Calu3 (cell line): ENCODE data around the gene FAM47B. TPM values are rescaled to one million over a fixed set of nuclear protein-coding genes. Genes with fewer than 3 reads are reported as not detected.

Experiments
- Bru-seq: library from RNA; stranded (reverse); fragments of 400-500 nt; gene quantifications from one replicate; lab custom pipeline; 2021; lab: Mats Ljungman, UMichigan
- BruChase-seq, 2 experiments: library from RNA; stranded (reverse); fragments of 400-500 nt; gene quantifications; one replicate each; lab custom pipeline; 2021; lab: Mats Ljungman, UMichigan
- BruUV-seq: library from RNA; stranded (reverse); fragments of 400-500 nt; replicated peaks from 2 replicates; lab custom pipeline; 2021; lab: Mats Ljungman, UMichigan
- CTCF ChIA-PET: fragments of 300-600 bp; sonication (Branson Sonifier 250); formaldehyde crosslinking; loops from one replicate; lab custom pipeline; 2022; ENCODE audit warnings: antibody characterized with exemption; lab: Charles Lee
- DNase-seq: peaks from one replicate; pipeline ENCODE4 v3.0.0; 2022
- H3K27ac Mint-ChIP-seq: one replicate; pipeline ENCODE4 v1.8.0; 2022; ENCODE audit warnings: mixed read lengths; ENCODE audit not compliant: unreplicated experiment
- H3K27me3 Mint-ChIP-seq: one replicate; pipeline ENCODE4 v1.8.0; 2022; ENCODE audit warnings: mixed read lengths; ENCODE audit not compliant: unreplicated experiment
- H3K36me3 Mint-ChIP-seq: one replicate; pipeline ENCODE4 v1.8.0; 2022; ENCODE audit warnings: mild to moderate bottlenecking, moderate library complexity, mixed read lengths; ENCODE audit not compliant: insufficient read depth, unreplicated experiment
- H3K4me1 Mint-ChIP-seq: one replicate; pipeline ENCODE4 v1.8.0; 2022; ENCODE audit warnings: mild to moderate bottlenecking, low read depth, mixed read lengths; ENCODE audit not compliant: unreplicated experiment
- H3K4me3 Mint-ChIP-seq: one replicate; pipeline ENCODE4 v1.8.0; 2022; ENCODE audit warnings: mild to moderate bottlenecking, low read depth, moderate library complexity, mixed read lengths; ENCODE audit not compliant: unreplicated experiment
- H3K9me3 Mint-ChIP-seq: one replicate; pipeline ENCODE4 v1.8.0; 2022; ENCODE audit warnings: low read depth, mixed read lengths; ENCODE audit not compliant: unreplicated experiment
- intact Hi-C: fragments of 100-400 bp; cut with micrococcal nuclease; formaldehyde crosslinking; loops from one replicate; pipeline ENCODE4 v1.10.0; 2022; ENCODE audit not compliant: unreplicated experiment
- long read RNA-seq: library from polyadenylated mRNA; stranded (forward); transcript quantifications from one replicate; pipeline ENCODE4 v2.0.0, GENCODE V29; 2022
- total RNA-seq: library from RNA; stranded (reverse); gene quantifications from 2 replicates; pipeline ENCODE4 v1.2.3, GENCODE V29; 2022
- TF ChIP-seq, protein P1 (sequence below): fragments of 200-600 bp; IDR thresholded peaks from one replicate; pipeline ENCODE4 v1.8.0; 2022; ENCODE audit warnings: antibody characterized with exemption; ENCODE audit not compliant: unreplicated experiment

The FAM47B gene
- total RNA-seq (not detected in 2 replicates), Bru-seq, nascent RNA (not detected), BruChase-seq, experiment 1, labeled RNA remaining after a 6-hour chase (not detected), BruChase-seq, experiment 2, labeled RNA remaining after a 2-hour chase (not detected)
- long read RNA-seq = 0 reads

DNA sequence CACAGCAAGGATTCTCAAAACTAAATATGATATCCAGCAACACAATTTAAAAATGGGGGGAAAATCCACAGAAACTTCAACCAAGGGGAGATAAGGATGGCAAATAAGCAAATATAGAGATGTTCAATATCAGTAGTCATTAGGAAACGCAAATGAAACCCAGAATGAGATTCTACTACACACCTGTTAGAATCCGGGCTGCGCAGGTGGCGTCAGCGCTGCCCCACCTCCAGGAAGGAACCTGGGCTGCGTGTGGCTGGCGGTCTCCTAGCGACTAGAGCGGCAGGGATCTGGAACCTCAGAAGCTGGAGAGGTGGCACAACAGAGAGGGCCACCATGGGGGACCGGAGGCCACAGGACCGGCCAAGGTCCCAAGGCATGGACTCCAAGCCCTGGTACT lies at the start of gene FAM47B:
Gene FAM47B (plus strand): TSS at position 301 of the 400 bp plus-strand sequence. CDS start 36 bp downstream, at position 337.
- Mint-ChIP-seq H3K27ac (no peak within 1 kb of the TSS), H3K4me1 (no peaks in the 10 kb centered on the region), H3K27me3 (no peaks in the 10 kb centered on the region), H3K9me3 (peaks cover 3% of the 10 kb centered on the region), H3K36me3 (no peaks in the 10 kb centered on the region), H3K4me3 (no peak within 1 kb of the TSS)
- BruUV-seq = no TSS peak
- intact Hi-C loops = no loop called here
- TF ChIP-seq, protein P1, sequence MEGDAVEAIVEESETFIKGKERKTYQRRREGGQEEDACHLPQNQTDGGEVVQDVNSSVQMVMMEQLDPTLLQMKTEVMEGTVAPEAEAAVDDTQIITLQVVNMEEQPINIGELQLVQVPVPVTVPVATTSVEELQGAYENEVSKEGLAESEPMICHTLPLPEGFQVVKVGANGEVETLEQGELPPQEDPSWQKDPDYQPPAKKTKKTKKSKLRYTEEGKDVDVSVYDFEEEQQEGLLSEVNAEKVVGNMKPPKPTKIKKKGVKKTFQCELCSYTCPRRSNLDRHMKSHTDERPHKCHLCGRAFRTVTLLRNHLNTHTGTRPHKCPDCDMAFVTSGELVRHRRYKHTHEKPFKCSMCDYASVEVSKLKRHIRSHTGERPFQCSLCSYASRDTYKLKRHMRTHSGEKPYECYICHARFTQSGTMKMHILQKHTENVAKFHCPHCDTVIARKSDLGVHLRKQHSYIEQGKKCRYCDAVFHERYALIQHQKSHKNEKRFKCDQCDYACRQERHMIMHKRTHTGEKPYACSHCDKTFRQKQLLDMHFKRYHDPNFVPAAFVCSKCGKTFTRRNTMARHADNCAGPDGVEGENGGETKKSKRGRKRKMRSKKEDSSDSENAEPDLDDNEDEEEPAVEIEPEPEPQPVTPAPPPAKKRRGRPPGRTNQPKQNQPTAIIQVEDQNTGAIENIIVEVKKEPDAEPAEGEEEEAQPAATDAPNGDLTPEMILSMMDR = no peak
- CTCF ChIA-PET = no interaction called here
- DNase-seq = no peak

DNA sequence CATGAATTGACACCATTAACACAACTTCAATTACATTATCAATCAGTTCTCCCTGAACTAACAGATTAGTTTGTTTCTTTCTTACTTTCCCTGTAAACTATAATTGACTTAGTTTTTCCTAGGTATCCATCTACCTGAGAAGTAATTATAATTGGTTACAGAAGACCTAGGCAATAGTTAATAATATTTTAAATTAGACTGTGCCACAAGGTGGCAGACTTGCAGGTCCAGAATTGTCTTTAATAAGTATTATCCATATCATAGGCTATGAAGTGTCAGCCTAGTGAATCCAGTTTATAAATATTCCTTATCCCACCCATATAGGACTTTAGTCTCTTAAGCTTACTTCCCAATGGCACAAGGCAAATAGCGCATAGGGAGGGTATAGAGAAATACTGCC lies 48.9 kb upstream of the FAM47B start:
- no TSS peak for BruUV-seq
- H3K4me1 Mint-ChIP-seq = no peaks in the 10 kb centered on the region

DNA sequence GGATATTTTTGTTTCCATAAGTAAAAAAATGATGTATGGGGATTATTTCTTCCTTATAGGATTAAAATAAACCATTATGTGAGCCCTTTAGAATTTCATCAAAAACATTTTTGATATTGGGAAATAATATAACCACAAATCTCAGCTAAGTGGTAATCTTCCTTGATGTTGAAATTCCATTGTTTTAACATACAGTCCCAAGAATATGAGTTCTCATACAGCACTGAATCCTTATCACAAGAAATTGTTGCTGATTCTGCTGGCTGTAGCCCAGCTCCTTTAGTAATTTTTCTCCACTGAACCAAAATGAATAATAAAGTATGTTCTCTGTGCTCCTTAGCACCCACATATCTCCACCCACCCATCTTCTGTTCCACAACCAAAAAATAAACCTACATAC lies 41.9 kb upstream of the FAM47B start:
- Mint-ChIP-seq H3K4me1 (no peaks in the 10 kb centered on the region), H3K27ac (no peak overlapping the region), H3K36me3 (no peaks in the 10 kb centered on the region), H3K27me3 (no peaks in the 10 kb centered on the region), H3K9me3 (peaks cover 4% of the 10 kb centered on the region), H3K4me3 (no peak overlapping the region)
- intact Hi-C loops = no loop called here
- no TSS peak for BruUV-seq
- TF ChIP-seq, protein P1 = no peak
- no peak for DNase-seq
- CTCF ChIA-PET = no interaction called here

More for the DNA sequence above, 48.9 kb upstream of the FAM47B start:
- Mint-ChIP-seq H3K36me3 (no peaks in the 10 kb centered on the region), H3K4me3 (no peak overlapping the region), H3K27ac (no peak overlapping the region), H3K27me3 (no peaks in the 10 kb centered on the region), H3K9me3 (peaks cover 4% of the 10 kb centered on the region)
- CTCF ChIA-PET = no interaction called here
- TF ChIP-seq, protein P1 = peak; percentile 17
- DNase-seq = no peak
- intact Hi-C loops = loop anchor here (5.0 kb wide), 1 partner anchor 311 kb away; no protein-coding TSS in a partner anchor

DNA sequence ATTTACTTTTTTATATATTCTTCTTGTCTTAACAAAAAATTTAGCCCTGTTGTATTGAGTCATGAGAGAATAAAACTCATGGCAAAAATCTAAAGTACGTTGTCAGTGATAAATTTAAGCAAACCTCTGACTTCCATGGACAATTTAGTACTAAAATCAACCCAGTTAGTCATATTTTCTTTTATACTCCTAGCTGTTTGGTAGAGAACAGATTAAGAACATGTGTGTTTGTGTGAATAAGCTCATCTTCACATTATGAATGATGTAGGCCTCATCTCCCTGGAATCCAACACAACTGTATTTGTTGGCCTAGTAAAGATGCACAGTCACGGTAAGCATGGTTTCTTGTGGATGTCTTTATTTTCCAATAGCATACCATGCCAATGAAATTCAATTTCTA lies 40.8 kb upstream of the FAM47B start:
- Mint-ChIP-seq H3K36me3 (no peaks in the 10 kb centered on the region), H3K9me3 (peaks cover 6% of the 10 kb centered on the region), H3K27me3 (no peaks in the 10 kb centered on the region), H3K4me3 (no peak overlapping the region), H3K4me1 (no peaks in the 10 kb centered on the region), H3K27ac (no peak overlapping the region)
- DNase-seq = no peak
- TF ChIP-seq, protein P1 = no peak
- CTCF ChIA-PET = no interaction called here
- intact Hi-C loops = no loop called here
- BruUV-seq = no TSS peak
